ENCODE data around the gene PPM1N. TPM values are rescaled to one million over a fixed set of nuclear protein-coding genes. Genes with fewer than 3 reads are reported as not detected.

Gene PPM1N
- total RNA-seq, 2 experiments from 2014 or later = 3.7 to 4.2 TPM

- ChIA-PET CTCF (interaction anchor here (0.8 to 1.6 kb wide), 4 partner anchors 8 to 59 kb away, joined by 3 to 12 read pairs (median 4); no protein-coding TSS in a partner anchor), POLR2A (interaction anchor here (0.7 to 1.0 kb wide), 2 partner anchors 10 to 13 kb away, joined by 3 read pairs; no protein-coding TSS in a partner anchor)
- Mint-ChIP-seq H3K4me3 (peak overlapping the region; percentile 73), H3K36me3 (ENCODE audit: low read depth) (no peaks in the 10 kb centered on the region), H3K4me1 (ENCODE audit: low read depth) (peaks cover 35% of the 10 kb centered on the region), H3K9me3 (no peaks in the 10 kb centered on the region), H3K27ac (no peak overlapping the region), H3K27me3 (peaks cover 16% of the 10 kb centered on the region)
- no peak for ATAC-seq
- TF ChIP-seq CTCF (IDR thresholded peaks at IDR 0.05) = no peak
- intact Hi-C loops (cut with micrococcal nuclease) = no loop called here
- no peak for DNase-seq
These were observed 452 bp upstream of the PPM1N start for GRCh38 chr19:45497791-45498190.

GRCh38 chr19:45499196-45500180 lies 1.2 kb downstream of the PPM1N start:
- peak overlapping the region; percentile 73 for H3K4me3 Mint-ChIP-seq

GRCh38 chr19:45500918-45501729 lies 2.9 kb downstream of the PPM1N start:
- no peak overlapping the region for H3K4me3 Mint-ChIP-seq
- intact Hi-C loops (cut with micrococcal nuclease) = no loop called here
- peaks cover 32% of the 10 kb centered on the region for H3K4me1 Mint-ChIP-seq (ENCODE audit: low read depth)
- H3K27ac Mint-ChIP-seq = no peak overlapping the region
- H3K36me3 Mint-ChIP-seq (ENCODE audit: low read depth) = peaks cover 2% of the 10 kb centered on the region
- ATAC-seq = no peak
- no peak for DNase-seq
- TF ChIP-seq CTCF (IDR thresholded peaks at IDR 0.05) = no peak
- ChIA-PET CTCF (interaction anchor here (0.8 to 1.8 kb wide), 3 partner anchors 15 to 62 kb away, joined by 3 to 8 read pairs (median 4); no protein-coding TSS in a partner anchor), POLR2A (no interaction called here)
- H3K9me3 Mint-ChIP-seq = no peaks in the 10 kb centered on the region
- H3K27me3 Mint-ChIP-seq = peaks cover 2% of the 10 kb centered on the region

More at GRCh38 chr19:45499196-45500180, 1.2 kb downstream of the PPM1N start:
- Mint-ChIP-seq H3K27me3 (peaks cover 11% of the 10 kb centered on the region), H3K36me3 (ENCODE audit: low read depth) (peaks cover 2% of the 10 kb centered on the region), H3K27ac (peak overlapping the region; percentile 14), H3K9me3 (no peaks in the 10 kb centered on the region), H3K4me1 (ENCODE audit: low read depth) (peaks cover 28% of the 10 kb centered on the region)
- CTCF ChIA-PET = interaction anchor here (0.6 to 1.8 kb wide), 11 partner anchors 11 to 144 kb away, joined by 3 to 8 read pairs (median 3); no protein-coding TSS in a partner anchor
- intact Hi-C loops (cut with micrococcal nuclease) = no loop called here
- DNase-seq = peak; percentile 86
- ATAC-seq = peak; percentile 48
- TF ChIP-seq CTCF (IDR thresholded peaks at IDR 0.05) = no peak
- POLR2A ChIA-PET = interaction anchor here (1.5 to 1.9 kb wide), 2 partner anchors 9 to 193 kb away, joined by 3 to 8 read pairs; partner anchors contain the start of gene QPCTL

GRCh38 chr19:45501730-45502014 lies 3.4 kb downstream of the PPM1N start:
- ChIA-PET CTCF (interaction anchor here (0.8 to 1.8 kb wide), 3 partner anchors 16 to 62 kb away, joined by 3 to 8 read pairs (median 4); no protein-coding TSS in a partner anchor), POLR2A (no interaction called here)
- no peak overlapping the region for H3K4me3 Mint-ChIP-seq
- H3K4me1 Mint-ChIP-seq (ENCODE audit: low read depth) = peaks cover 32% of the 10 kb centered on the region
- H3K36me3 Mint-ChIP-seq (ENCODE audit: low read depth) = peaks cover 2% of the 10 kb centered on the region
- H3K27me3 Mint-ChIP-seq = no peaks in the 10 kb centered on the region
- ATAC-seq = no peak
- H3K27ac Mint-ChIP-seq = no peak overlapping the region
- H3K9me3 Mint-ChIP-seq = no peaks in the 10 kb centered on the region
- intact Hi-C loops (cut with micrococcal nuclease) = no loop called here
- no peak for TF ChIP-seq CTCF (IDR thresholded peaks at IDR 0.05)
- DNase-seq = no peak
